HG02798 (cell line): ENCODE data around the gene XIRP2.

Source experiments
- ATAC-seq: cut with Tn5 transposase; IDR thresholded peaks from one replicate; pipeline ENCODE4 v1.9.1; 2021; ENCODE audit warnings: mild to moderate bottlenecking; ENCODE audit not compliant: unreplicated experiment, poor library complexity

The XIRP2 gene, protein sequence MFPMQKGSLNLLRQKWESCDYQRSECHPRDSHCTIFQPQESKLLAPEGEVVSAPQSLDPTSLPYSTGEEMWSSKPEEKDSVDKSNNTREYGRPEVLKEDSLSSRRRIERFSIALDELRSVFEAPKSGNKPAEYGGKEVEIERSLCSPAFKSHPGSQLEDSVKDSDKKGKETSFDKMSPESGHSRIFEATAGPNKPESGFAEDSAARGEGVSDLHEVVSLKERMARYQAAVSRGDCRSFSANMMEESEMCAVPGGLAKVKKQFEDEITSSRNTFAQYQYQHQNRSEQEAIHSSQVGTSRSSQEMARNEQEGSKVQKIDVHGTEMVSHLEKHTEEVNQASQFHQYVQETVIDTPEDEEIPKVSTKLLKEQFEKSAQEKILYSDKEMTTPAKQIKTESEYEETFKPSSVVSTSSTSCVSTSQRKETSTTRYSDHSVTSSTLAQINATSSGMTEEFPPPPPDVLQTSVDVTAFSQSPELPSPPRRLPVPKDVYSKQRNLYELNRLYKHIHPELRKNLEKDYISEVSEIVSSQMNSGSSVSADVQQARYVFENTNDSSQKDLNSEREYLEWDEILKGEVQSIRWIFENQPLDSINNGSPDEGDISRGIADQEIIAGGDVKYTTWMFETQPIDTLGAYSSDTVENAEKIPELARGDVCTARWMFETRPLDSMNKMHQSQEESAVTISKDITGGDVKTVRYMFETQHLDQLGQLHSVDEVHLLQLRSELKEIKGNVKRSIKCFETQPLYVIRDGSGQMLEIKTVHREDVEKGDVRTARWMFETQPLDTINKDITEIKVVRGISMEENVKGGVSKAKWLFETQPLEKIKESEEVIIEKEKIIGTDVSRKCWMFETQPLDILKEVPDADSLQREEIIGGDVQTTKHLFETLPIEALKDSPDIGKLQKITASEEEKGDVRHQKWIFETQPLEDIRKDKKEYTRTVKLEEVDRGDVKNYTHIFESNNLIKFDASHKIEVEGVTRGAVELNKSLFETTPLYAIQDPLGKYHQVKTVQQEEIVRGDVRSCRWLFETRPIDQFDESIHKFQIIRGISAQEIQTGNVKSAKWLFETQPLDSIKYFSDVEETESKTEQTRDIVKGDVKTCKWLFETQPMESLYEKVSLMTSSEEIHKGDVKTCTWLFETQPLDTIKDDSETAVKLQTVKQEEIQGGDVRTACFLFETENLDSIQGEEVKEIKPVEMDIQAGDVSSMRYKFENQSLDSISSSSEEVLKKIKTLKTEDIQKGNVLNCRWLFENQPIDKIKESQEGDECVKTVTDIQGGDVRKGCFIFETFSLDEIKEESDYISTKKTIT (N-terminal part only)

DNA sequence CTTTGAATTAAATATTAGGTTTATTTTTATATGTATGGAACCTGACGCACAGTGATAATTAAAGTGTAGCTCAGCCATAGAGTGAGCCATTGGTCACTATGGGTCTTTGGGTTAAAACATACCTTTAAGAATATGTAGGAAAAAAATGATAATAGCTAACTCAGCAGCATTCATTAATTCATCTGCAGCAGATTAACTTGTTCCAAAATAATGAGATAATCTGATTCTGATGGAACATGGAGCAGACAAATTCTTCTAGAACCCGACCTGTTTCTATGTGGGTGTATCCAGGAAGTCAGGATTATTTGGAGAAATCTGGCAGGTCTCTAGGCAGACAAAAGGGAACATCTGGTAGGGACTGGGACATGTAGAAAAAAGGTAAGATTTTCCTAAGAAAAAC lies at the start of gene XIRP2:
Gene XIRP2, plus strand, starts transcription at position 301 of the 400 bp plus-strand sequence. CDS start 15,003 bp downstream, outside the sequence.
- ATAC-seq, result no peak

DNA sequence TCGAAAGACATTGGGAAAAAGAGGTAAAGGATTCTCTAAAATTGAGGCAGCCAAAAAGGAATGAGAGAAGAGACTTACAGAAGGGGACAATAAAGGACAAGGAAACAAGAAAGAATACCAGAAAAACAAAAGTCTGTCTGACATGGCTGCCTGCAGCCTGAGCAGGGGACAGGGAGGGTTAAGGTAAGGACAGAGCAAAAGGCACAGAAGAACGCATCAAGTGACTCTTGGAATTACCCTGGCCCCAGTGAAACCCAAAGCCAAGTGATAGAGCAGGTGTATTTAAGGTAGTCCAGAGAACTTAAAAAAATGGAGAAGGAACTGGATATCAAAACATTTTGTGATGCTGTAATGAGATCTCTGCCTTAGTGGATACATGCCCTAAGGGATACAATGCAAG lies 47.1 kb upstream of the XIRP2 start:
- no peak for ATAC-seq

DNA sequence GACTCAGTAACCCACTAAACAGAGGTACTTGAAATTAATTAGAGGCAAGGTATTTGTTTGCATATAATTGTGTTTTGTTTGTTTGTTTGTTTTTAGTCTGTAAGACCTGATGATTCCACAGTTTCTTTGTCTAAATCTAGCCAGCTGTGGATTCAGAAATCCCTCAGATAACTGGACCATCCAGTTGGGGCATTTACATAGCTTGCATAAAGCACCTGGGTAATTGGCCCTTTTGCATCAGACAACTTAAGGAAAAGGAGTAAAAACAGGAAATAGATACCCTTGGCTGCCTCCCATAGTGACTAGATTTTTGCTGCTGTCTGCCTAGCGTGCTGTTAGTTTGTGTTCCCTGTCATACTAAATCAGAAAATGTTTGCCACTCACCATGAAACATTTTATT lies 46.6 kb upstream of the XIRP2 start:
- no peak for ATAC-seq

DNA sequence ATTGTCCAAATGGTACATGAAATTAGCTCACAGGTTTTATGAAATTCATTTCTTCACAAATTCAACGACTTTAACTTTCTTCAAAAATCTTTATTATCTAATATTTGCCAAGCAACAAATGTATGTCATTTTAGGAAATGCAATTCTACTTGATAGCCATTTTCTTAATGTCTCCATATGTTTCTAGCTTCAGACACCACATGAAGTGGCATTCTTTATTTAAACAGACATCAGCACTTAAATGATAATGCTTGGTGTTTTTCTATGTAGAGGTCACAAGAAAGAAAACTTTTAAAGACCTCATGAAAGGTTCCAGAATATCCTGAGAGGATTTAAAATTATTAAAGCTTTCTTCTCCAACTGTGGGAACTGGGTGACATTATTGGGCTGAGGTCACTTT lies 44.2 kb upstream of the XIRP2 start:
- ATAC-seq, result no peak

DNA sequence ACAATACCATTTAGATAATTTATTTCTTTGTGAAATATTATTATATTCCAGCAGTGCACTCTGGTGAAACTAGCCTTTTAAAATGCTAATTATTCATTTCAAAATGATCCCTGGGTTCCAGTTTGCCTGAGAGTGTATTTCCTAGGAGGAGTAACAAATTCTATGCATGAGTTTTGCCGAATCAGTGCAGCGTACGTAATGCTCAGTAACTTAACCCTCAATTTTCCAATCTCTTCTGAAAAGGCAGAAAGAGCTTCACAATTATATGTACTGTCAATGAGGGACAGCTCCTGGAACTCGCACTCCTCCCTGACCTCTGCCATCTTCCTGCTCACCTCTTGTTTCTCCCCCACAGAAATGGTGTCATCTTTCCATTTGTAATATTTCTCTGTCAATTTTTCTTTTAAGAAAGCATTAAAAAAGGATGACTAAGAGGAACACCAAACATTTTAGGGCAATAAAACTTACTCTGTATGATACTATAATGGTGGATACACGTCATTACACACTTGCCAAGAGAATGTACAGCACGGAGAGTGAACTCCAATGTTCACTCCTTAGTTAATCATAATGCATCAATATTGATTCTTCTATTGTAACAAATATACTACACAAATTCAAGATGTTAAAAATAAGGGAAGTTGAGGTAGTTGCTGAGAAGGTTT lies 25.7 kb upstream of the XIRP2 start:
- no peak for ATAC-seq

DNA sequence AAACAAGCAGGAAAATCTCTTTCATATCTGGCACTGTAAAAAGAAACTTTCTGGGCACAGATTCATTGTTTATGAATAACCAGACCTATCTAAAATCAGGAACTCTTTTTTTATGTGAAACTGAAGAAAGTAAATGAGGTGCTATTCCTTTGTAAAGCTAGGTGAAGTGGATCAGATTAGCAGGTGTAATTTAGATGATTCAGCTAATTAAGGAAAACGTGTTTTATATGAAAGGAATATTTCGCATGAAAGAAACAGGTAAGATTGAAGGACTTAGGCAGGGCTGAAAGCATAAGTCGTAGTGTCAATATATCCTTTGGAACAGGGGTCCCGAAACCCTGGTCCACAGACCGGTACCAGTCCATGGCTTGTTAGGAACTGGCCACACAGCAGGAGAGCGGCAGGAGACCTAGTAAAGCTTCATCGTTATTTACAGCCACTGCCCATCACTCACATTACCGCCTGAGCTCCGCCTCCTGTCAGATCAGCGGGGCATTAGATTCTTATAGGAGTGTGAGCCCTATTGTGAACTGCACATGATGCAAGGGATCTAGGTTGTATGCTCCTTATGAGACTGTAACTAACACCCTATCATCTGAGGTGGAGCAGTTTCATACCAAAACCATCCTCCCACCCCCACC lies 20.3 kb upstream of the XIRP2 start:
- ATAC-seq, result no peak

DNA sequence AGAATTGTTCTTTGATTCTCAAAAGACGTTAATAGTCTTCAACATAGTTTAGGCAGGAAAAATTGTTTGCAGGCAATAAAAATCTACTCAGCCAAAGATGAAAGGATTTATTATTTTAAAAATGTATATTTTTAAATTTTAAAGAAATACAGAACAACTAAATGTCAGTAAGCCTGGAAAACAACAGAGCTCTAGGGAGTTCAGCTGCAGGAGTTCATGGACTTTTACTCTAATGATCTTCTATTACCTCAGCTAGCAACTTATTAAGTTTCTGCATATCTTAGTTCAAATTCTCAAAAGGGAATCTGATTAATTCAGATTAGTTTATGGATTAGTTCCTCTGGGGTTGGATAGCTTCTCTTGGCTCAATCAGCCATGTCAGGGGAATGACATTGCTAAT lies 17.9 kb upstream of the XIRP2 start:
- ATAC-seq, result no peak

DNA sequence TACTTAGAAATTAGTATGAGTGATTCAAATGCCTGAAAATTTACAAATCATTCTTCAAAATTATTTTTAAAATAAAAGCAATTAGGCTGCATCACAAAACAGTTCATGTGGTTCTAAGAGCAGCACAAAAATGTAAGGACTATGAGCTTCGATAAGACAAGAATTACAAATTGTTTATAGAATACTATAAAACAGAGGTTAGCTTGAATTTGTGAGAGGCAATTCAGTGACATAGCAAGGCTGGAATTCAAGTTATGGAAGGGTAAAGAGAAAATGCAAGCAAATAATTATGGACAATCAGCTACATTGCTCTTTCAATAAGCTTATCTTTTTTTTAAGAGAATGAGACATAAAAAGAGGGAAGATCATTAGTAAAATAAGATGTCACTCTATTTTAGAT lies 7.1 kb upstream of the XIRP2 start:
- ATAC-seq, result no peak

DNA sequence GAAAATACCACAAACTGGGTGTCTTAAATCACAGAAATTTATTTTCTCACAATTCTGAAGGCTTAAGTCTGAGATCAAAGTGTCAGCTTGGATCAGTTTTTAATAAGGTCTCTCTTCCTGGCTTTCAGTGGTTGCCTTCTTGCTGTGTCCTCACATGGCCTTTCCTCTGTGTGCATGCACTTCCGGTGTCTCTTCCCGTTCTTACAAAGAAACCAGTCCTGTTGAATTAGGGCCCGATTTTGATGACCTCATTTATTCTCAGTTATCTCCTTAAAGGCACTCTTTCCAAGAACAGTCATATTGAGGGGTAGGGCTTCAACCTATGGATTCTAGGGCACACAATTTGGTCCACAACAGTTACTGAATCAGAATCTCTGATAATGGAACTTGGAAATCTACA lies 5.4 kb upstream of the XIRP2 start:
- ATAC-seq, result no peak

DNA sequence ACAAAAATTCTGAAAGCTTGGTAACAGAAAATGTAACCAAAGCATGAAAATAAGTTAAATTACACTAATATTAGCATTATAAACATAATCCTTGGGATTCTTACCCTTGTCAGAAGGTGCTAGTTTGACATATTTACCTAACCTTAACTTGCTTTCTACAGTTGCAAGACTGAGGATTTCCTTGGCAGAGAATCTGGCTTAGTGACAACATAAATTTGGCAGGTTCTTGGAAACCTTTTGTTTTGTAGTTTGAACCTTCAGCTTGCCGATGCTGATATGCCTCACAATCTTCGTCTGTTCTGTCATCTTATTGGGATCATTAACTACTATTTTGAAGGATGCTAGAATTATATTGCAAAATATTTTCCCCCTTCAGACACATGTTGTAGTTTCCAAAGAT lies 3.4 kb downstream of the XIRP2 start:
- no peak for ATAC-seq

DNA sequence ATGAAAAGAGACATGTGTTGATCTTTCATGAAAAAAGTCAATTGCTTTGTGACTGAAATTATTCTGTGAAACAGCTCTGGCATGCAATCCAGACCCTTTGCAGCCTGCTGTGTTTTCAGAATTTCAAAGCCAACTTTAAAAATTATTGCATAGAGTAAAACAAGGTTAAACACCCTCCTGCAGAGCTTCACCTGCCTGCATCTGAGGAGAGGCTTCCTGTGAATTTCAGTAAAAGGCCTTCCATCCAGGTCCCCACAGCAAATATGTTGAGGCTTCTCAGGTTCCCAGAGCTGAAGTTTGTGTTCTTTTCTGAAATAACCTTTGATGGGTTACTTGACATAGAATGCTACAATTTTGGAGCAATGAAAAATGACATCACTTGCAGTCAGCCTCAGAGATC lies 4.1 kb downstream of the XIRP2 start:
- ATAC-seq, result no peak

DNA sequence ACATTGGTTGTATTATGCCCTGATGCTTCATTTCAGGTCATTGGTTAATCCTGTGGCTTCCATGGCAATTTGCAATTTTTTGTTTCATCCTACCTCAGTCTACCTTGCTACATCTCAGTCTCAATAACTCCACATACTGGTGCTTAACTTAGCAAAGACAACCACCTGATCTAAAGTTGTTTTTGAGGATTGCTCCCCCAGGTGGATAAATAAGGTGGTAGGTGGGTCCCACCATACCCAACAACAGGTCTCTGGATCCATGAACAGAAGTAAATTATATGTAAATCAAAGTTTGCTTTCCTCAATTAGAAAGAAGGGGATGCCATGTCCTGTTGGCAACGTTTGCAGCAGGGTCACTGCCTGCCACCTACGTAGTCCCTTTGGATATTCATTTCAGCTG lies 7.0 kb downstream of the XIRP2 start:
- ATAC-seq, result no peak

DNA sequence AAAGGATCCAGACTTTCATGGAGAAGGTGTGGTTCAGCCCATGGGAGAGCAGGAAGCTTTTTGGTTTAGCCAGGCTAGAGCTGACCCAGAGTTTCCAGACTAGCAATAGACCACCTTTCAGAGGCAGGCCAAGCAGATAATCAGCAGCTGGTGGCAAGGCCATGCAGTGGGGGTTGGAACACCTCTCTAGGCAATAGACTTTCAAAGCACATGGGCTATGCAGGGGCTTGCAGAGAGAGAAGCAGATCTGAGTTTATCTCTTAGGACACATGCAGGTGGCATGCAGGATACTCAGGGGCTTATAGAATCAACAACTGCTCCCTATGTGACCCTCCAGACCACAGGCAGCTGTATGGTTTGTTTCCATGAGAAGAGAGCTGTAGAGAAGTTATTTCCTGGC lies 9.4 kb downstream of the XIRP2 start:
- ATAC-seq, result no peak

DNA sequence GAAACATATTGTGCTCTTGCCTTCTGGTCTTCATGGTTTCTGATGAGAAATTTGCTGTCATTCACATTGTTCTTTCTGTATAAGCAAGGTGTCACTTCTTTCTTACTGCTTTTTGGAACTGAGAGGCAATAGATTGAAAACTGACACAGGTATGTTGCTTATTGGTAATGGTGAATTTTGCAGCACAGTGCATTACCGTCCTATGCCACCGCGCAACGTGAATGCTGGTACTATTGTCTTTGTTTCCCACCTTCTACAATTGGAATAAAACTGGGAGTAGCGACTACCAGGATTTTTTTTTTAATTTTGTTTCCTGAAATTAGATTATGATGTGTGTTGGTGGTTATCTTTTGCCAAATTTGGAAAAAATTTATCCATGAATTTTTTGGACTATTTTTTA lies 11.4 kb downstream of the XIRP2 start:
- ATAC-seq, result no peak

DNA sequence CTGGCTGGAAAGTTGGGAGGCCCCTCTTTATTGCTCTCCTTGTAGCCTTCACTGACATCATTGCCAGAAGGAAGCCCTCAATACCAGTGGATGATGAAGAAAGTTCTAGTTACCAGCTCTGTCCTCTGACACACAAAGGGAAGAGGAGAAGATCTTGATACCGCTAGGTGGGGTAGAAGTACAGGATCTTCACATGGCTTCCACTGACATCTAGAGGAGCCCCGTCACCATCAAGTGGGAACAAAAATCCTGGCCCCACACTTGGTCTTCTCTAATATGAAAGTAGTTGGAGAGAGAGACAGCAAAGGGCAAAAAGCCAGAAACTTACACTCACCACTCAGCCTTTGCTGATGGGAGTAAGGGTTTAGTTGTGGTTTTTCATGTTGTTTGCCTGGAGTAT lies 12.4 kb downstream of the XIRP2 start:
- no peak for ATAC-seq

DNA sequence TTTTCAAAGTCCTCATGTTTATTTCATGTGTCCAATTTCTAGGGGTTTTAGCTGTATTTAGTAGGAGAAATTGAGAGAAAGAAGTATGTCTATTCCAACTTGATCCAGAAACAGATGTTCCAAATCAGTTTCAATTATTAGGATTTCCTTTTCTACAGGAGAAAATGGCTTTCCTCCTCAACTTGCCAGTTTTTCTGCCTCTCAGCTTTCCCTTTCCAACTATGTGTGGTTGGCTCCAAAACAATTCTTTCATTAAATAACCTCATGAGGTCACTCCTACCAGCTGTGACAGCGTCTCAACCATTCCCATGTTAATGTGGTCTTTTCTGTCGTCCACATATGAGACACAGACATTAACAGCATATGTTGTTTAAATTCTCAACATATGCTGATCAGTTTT lies 13.1 kb downstream of the XIRP2 start:
- no peak for ATAC-seq

DNA sequence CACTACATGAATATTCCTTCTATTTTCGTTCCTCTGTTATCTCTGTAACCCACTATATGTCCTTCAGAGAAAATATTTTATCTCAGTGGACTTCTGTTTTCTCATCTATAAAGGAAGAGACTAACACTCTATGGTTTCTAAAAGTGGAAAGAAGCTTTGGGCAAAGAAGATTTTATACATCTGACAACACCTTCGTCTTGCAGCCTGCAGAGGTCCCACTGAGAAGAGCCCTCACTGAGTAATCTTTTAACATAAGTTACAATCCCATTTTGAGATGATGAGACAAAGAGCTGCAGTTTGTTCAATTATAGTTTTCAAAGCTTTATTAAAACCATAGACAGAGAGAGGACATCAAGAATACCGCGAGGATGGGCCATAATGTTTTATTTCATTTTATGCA lies 28.7 kb downstream of the XIRP2 start:
- no peak for ATAC-seq

DNA sequence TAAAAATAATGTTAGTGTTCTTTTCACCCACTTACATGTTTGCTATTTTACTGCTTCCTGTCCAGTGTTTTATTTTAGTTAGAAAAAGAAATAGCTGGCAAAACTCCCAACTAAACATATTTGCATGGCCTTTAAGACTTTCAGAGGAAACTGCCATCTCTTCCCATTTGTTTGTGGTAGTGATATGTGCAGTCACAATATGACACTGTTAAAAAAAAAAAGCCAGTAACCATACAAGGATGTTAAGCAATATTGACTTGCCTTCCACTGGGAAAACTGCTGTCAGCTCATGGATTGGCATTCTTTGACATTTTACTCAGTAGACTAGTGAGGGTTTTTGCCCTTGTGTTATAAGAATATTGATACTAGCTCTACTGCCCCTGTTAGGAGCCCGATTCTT lies 29.1 kb downstream of the XIRP2 start:
- ATAC-seq, result no peak

DNA sequence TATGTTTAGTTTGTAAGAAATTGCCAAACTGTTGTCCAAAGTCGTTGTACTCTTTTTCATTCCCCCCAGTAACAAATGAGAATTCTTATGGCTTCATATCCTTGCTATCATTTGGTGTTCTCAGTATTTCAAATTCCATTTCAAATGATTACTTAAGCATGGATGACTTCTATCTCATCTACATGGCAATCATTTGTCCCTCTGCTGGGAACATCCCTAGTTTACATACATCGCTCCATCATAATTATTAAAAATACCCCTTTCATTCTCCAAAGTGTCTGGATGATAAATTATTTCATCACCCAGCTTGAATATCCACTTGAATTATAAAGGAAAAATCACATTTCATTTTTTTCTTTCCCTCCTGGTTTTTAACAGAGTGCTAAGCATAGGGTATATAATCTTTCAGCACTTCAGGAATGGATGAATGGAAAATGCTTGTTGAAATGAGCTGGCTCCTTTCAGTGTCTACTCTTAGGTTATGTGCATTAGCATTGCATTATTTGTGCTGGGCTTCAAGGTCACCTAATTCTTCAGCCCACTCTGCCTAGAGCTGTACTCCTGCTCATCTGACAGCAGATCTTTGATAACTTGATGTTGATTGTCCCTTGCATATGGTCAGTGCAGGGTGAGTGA lies 33.1 kb downstream of the XIRP2 start:
- ATAC-seq, result no peak
